HEK293 (cell line): ENCODE measurements around the gene PTPRG.

Experiments used
- CTCF ChIP-seq: fragments of 450-650 bp; formaldehyde crosslinking; IDR thresholded peaks from 2 replicates; pipeline ENCODE4 v1.5.1; 2016; ENCODE audit warnings: missing biosample characterization, missing genetic modification characterization
- WT1 ChIP-seq: fragments of 450-650 bp; formaldehyde crosslinking; IDR thresholded peaks from 2 replicates; pipeline ENCODE4 v1.5.1; 2016; ENCODE audit warnings: missing biosample characterization, missing genetic modification characterization
- ZNF18 ChIP-seq: fragments of 450-650 bp; formaldehyde crosslinking; IDR thresholded peaks from 2 replicates; pipeline ENCODE4 v1.5.1; 2016; ENCODE audit warnings: missing biosample characterization, missing genetic modification characterization
- ZNF473 ChIP-seq: fragments of 450-650 bp; formaldehyde crosslinking; IDR thresholded peaks from 2 replicates; pipeline ENCODE4 v1.5.1; 2017; ENCODE audit warnings: missing biosample characterization, missing genetic modification characterization
- TF ChIP-seq, protein P1 (sequence below): fragments of 450-650 bp; formaldehyde crosslinking; IDR thresholded peaks from 2 replicates; pipeline ENCODE4 v1.5.1; 2016; ENCODE audit warnings: missing biosample characterization, missing genetic modification characterization
- TF ChIP-seq, protein P2 (sequence below): fragments of 450-650 bp; formaldehyde crosslinking; IDR thresholded peaks from 2 replicates; pipeline ENCODE4 v1.5.1; 2016; ENCODE audit warnings: missing biosample characterization, missing genetic modification characterization

DNA sequence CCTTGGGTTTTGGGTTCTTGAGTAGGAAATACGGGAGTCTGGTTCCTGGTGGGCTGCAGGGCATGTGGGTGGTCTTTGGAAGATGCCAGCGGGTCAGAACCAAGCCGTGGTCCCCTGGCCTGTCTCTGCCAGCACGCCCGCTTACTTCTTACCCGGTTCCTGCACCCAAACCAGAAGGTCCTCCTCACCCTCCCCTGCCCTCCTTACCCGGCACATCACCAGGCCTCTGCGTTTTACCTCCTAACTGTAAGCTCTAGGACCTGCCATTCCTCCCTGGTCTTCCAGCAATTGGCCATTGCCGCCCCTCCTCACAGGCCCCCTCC is 628.0 kb downstream of the PTPRG start:
- no peak for TF ChIP-seq ZNF473 (tag by site-specific recombination)
- TF ChIP-seq ZNF18 (tag by site-specific recombination) = no peak
- TF ChIP-seq, protein P1, sequence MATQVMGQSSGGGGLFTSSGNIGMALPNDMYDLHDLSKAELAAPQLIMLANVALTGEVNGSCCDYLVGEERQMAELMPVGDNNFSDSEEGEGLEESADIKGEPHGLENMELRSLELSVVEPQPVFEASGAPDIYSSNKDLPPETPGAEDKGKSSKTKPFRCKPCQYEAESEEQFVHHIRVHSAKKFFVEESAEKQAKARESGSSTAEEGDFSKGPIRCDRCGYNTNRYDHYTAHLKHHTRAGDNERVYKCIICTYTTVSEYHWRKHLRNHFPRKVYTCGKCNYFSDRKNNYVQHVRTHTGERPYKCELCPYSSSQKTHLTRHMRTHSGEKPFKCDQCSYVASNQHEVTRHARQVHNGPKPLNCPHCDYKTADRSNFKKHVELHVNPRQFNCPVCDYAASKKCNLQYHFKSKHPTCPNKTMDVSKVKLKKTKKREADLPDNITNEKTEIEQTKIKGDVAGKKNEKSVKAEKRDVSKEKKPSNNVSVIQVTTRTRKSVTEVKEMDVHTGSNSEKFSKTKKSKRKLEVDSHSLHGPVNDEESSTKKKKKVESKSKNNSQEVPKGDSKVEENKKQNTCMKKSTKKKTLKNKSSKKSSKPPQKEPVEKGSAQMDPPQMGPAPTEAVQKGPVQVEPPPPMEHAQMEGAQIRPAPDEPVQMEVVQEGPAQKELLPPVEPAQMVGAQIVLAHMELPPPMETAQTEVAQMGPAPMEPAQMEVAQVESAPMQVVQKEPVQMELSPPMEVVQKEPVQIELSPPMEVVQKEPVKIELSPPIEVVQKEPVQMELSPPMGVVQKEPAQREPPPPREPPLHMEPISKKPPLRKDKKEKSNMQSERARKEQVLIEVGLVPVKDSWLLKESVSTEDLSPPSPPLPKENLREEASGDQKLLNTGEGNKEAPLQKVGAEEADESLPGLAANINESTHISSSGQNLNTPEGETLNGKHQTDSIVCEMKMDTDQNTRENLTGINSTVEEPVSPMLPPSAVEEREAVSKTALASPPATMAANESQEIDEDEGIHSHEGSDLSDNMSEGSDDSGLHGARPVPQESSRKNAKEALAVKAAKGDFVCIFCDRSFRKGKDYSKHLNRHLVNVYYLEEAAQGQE = no peak
- TF ChIP-seq WT1 (tag by site-specific recombination) = no peak
- TF ChIP-seq CTCF = no peak
- TF ChIP-seq, protein P2, sequence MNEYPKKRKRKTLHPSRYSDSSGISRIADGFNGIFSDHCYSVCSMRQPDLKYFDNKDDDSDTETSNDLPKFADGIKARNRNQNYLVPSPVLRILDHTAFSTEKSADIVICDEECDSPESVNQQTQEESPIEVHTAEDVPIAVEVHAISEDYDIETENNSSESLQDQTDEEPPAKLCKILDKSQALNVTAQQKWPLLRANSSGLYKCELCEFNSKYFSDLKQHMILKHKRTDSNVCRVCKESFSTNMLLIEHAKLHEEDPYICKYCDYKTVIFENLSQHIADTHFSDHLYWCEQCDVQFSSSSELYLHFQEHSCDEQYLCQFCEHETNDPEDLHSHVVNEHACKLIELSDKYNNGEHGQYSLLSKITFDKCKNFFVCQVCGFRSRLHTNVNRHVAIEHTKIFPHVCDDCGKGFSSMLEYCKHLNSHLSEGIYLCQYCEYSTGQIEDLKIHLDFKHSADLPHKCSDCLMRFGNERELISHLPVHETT (tag by site-specific recombination) = no peak
